Measurements from ENCODE around the gene ACD. TPM values are rescaled to one million over a fixed set of nuclear protein-coding genes. Genes with fewer than 3 reads are reported as not detected.

The ACD gene
- total and polyA plus RNA-seq, 3 donors from 2014 or later: 40.3 to 48.3 (median 44.7) TPM

DNA sequence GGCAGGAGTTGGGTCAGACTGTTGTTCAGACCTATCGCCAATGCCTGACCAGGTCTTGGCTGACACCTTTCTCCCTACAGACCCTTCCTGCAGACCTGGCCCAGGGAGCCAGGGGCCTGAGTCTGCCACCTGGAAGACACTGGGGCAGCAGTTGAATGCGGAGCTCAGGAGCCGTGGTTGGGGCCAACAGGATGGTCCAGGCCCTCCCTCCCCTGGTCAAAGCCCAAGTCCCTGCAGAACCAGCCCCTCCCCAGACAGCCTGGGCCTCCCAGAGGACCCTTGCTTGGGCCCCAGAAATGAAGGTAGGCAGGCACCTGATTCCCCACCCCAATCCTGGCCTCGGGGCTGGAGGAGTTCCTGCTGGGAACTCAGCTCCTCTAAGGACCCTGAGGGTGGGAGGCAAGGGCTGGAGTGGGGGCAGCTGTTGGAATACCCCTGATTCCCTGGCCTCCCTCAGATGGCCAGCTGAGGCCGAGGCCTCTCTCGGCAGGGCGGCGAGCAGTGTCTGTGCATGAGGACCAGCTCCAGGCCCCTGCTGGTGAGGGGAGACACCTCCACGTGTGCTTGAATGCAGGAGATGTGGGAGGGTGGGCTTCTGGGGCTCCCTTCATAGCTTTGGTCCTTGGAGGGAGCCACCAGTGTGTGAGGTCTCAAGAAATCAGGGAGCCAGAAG is 3.6 kb downstream of the ACD start:
- no peaks in the 10 kb centered on the region for H3K27me3 ChIP-seq
- peaks cover 15% of the 10 kb centered on the region for H3K4me1 ChIP-seq
- no peak for DNase-seq
- no peak overlapping the region for H3K27ac ChIP-seq
- TF ChIP-seq, protein P1, sequence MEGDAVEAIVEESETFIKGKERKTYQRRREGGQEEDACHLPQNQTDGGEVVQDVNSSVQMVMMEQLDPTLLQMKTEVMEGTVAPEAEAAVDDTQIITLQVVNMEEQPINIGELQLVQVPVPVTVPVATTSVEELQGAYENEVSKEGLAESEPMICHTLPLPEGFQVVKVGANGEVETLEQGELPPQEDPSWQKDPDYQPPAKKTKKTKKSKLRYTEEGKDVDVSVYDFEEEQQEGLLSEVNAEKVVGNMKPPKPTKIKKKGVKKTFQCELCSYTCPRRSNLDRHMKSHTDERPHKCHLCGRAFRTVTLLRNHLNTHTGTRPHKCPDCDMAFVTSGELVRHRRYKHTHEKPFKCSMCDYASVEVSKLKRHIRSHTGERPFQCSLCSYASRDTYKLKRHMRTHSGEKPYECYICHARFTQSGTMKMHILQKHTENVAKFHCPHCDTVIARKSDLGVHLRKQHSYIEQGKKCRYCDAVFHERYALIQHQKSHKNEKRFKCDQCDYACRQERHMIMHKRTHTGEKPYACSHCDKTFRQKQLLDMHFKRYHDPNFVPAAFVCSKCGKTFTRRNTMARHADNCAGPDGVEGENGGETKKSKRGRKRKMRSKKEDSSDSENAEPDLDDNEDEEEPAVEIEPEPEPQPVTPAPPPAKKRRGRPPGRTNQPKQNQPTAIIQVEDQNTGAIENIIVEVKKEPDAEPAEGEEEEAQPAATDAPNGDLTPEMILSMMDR (IDR thresholded peaks at IDR 0.05): no peak
- TF ChIP-seq POLR2A (IDR thresholded peaks at IDR 0.05): no peak
- WGBS, 2 donors: 93% methylated on average over 9 of the region's 9 CpGs; no CpG with 5 or more reads in 1 of the 2 donors
- intact Hi-C loops (cut with DNase I; ENCODE audit: low total_unique reads): loop anchor here (5.0 kb wide), 1 partner anchor 84 kb away; no protein-coding TSS in a partner anchor
- no peaks in the 10 kb centered on the region for H3K36me3 ChIP-seq (ENCODE audit: low read depth, missing control alignments)
- H3K4me3 ChIP-seq: no peak overlapping the region
- no peaks in the 10 kb centered on the region for H3K9me3 ChIP-seq

DNA sequence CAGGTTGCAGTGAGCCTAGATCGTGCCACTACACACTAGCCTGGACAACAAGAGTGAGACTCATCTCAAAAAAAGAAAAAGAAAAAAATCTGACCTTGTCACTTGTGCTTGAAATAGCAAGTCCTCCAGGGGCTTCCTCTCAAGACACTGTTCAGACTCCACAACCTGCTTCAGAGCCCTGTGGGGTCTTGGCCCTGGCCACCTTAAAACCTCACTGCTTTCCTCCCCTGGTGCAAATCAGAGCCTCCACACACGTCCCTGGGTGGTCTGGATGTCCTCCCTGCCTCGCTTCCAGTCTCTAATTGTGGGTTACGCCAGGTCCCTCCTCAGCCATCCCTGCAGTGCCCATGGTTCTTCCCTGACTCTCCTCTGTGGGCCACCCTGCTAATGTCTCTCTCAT is 4.7 kb downstream of the ACD start:
- H3K36me3 ChIP-seq (ENCODE audit: low read depth, missing control alignments): no peaks in the 10 kb centered on the region
- 69 to 86% methylated on average over 4 of the region's 4 CpGs for WGBS, 2 donors
- no peak overlapping the region for H3K27ac ChIP-seq
- intact Hi-C loops (cut with DNase I; ENCODE audit: low total_unique reads): loop anchor here (5.0 kb wide), 1 partner anchor 83 kb away; no protein-coding TSS in a partner anchor
- DNase-seq: no peak
- no peak overlapping the region for H3K4me3 ChIP-seq
- no peak for TF ChIP-seq POLR2A (IDR thresholded peaks at IDR 0.05)
- peaks cover 15% of the 10 kb centered on the region for H3K4me1 ChIP-seq
- H3K27me3 ChIP-seq: no peaks in the 10 kb centered on the region
- H3K9me3 ChIP-seq: no peaks in the 10 kb centered on the region

DNA sequence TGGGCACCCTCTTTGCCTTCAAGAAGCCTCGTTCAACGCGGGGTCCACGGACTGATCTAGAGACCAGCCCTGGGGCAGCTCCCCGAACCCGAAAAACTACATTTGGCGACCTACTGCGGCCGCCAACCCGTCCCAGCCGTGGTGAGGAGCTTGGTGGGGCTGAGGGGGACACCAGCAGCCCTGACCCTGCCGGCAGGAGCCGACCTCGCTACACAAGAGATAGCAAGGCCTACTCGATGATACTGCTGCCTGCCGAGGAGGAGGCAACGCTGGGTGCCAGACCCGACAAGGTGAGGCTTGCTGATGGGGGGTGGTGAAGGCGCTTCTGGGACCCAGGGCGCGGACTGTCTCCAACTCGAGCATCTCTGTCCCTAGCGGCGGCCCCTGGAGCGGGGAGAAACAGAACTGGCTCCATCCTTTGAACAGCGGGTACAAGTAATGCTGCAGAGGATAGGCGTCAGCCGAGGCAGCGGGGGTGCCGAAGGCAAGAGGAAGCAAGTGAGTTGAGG is 5.6 kb downstream of the ACD start:
- WGBS, 2 donors: 43 to 52% methylated on average over 22 to 30 of the region's 30 CpGs
- H3K27me3 ChIP-seq: no peaks in the 10 kb centered on the region
- intact Hi-C loops (cut with DNase I; ENCODE audit: low total_unique reads): no loop called here

DNA sequence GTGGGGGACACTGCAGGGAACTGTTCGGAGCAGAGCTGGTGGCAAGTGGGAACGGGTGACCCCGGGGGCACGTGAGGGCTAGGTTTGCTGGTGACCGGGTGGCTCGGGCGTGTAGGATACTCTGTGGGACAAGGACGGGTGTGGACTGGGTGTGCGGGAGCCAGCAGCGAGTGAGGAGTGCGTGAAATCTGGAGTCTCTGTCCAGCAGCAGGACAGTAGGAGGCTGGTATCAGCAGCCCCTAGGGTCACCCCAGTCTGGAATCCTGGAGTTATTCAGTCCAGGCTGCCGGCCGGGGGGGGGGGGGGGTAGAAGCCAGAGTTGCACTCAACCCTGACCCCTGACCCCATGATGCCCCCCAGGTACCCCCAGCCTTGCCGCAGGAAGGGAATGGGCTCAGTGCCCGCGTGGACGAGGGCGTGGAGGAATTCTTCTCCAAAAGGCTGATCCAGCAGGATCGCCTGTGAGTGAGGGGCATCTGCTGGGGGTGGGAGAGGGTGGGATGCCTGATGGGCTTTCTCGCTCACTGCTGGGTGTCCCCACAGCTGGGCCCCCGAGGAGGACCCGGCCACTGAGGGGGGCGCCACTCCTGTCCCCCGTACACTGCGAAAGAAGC is 6.2 kb downstream of the ACD start:
- Histone ChIP-seq H3K4me3 (peak overlapping the region in 1 of 2 donors; percentile 44), H3K9me3 (no peaks in the 10 kb centered on the region), H3K27ac (no peak overlapping the region), H3K36me3 (ENCODE audit: low read depth, missing control alignments) (no peaks in the 10 kb centered on the region), H3K27me3 (no peaks in the 10 kb centered on the region), H3K4me1 (peaks cover 7% of the 10 kb centered on the region)
- TF ChIP-seq, protein P1 (IDR thresholded peaks at IDR 0.05): no peak
- TF ChIP-seq POLR2A (IDR thresholded peaks at IDR 0.05): no peak
- no peak for DNase-seq
- 14 to 40% methylated on average over 18 to 22 of the region's 25 CpGs for WGBS, 2 donors
- intact Hi-C loops (cut with DNase I; ENCODE audit: low total_unique reads): no loop called here

More for the DNA sequence above, 5.6 kb downstream of the ACD start:
- Histone ChIP-seq H3K4me1 (peaks cover 12% of the 10 kb centered on the region), H3K9me3 (no peaks in the 10 kb centered on the region), H3K4me3 (no peak overlapping the region), H3K27ac (no peak overlapping the region), H3K36me3 (ENCODE audit: low read depth, missing control alignments) (no peaks in the 10 kb centered on the region)
- no peak for DNase-seq
- no peak for TF ChIP-seq POLR2A (IDR thresholded peaks at IDR 0.05)
- TF ChIP-seq, protein P1 (IDR thresholded peaks at IDR 0.05): no peak

DNA sequence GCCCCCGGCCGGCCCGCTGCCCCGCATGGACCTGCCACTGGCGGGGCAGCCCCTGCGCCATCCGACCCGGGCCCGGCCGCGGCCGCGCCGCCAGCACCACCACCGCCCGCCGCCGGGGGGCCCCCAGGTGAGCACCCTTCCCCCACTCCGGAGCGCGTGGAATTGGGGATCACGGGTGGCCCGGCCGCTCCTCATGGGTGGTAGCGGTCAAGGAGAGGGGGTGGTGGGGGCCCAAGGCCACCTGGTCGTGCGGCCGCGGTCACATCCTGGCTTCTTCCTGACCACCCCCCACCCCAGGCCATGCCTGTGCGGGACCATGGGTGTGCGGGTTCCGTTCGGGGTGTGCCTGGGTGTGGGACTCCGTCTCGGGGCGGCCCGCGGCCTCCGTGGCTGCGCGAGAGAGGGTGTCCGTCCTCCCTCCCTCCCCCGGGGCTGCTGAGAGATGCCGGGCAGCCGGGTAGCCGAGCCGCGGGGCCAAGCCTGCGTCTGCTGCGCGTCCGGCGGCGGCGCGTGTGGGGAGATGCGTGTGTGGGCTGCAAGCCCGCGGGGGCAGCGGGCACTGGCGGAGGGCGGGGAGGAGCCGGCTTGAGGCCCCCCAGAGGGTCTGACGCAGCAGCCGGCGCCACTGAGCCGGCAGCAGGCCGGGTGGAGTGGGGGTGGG is 6.8 kb downstream of the ACD start:
- intact Hi-C loops (cut with DNase I; ENCODE audit: low total_unique reads): no loop called here
- no peaks in the 10 kb centered on the region for H3K27me3 ChIP-seq
- H3K4me1 ChIP-seq: peaks cover 7% of the 10 kb centered on the region
- 0 to 10% methylated on average over 12 to 37 of the region's 68 CpGs for WGBS, 2 donors
- DNase-seq: no peak
- H3K36me3 ChIP-seq (ENCODE audit: low read depth, missing control alignments): no peaks in the 10 kb centered on the region
- H3K4me3 ChIP-seq: peak overlapping the region in 1 of 2 donors; percentile 44
- no peaks in the 10 kb centered on the region for H3K9me3 ChIP-seq
- TF ChIP-seq, protein P1 (IDR thresholded peaks at IDR 0.05): peak in 1 of 3 experiments; percentile 28
- TF ChIP-seq POLR2A (IDR thresholded peaks at IDR 0.05): no peak
- no peak overlapping the region for H3K27ac ChIP-seq

Data from testis (tissue), 3 donors.